ENCODE measurements around the gene ROCK2.

The ROCK2 gene

GRCh38 chr2:11131166-11131920, 213.1 kb downstream of the ROCK2 start:
- no peak overlapping the region for H3K27ac ChIP-seq
- TF ChIP-seq CTCF (IDR thresholded peaks at IDR 0.05), result no peak
- no peak for TF ChIP-seq ZFX (IDR thresholded peaks at IDR 0.05; ENCODE audit: borderline replicate concordance)
